ENCODE results near the gene MTFMT. TPM values are rescaled to one million over a fixed set of nuclear protein-coding genes. Genes with fewer than 3 reads are reported as not detected.

The MTFMT gene
- total and polyA plus RNA-seq, 4 donors, result 5.0 to 15.0 (median 11.3) TPM

- Histone ChIP-seq H3K9me3 (ENCODE audit: control insufficient read depth in 4 of 4, insufficient read depth in 3 of 4, low read length in 3 of 4) (no peaks in the 10 kb centered on the region), H3K36me3 (ENCODE audit: control insufficient read depth in 4 of 4, insufficient read depth in 4 of 4, low read length in 4 of 4) (peaks cover 0 to 18% (median 5%) of the 10 kb centered on the region in 4 donors), H3K27me3 (ENCODE audit: control insufficient read depth in 3 of 3, insufficient read depth in 3 of 3, low read length in 2 of 3) (no peaks in the 10 kb centered on the region), H3K27ac (ENCODE audit: low read depth in 1 of 2, low read length in 1 of 2) (peak overlapping the region; percentile 76 to 86), H3K9ac (ENCODE audit: insufficient read depth in 1 of 2, low read length in 2 of 2) (peak overlapping the region in 1 of 2 donors; percentile 61), H3K4me1 (ENCODE audit: control insufficient read depth in 5 of 5, insufficient read depth in 5 of 5, low read length in 5 of 5) (peaks cover 3 to 72% (median 27%) of the 10 kb centered on the region in 5 donors), H3K4me3 (no peak overlapping the region)
- ATAC-seq (ENCODE audit: insufficient read depth, low FRiP score) (peak; percentile 49), DNase-seq (peak; percentile 96 to 99 (median 99))
- 77 to 78% methylated on average over 1 of the region's 1 CpG for WGBS, 2 donors
- TF ChIP-seq CTCF (IDR thresholded peaks at IDR 0.05; ENCODE audit: control extremely low read depth, extremely low read depth), result no peak
Measured at GRCh38 chr15:65069179-65069578, 39.7 kb upstream of the MTFMT start.

- Histone ChIP-seq H3K4me1 (ENCODE audit: control insufficient read depth in 5 of 5, insufficient read depth in 5 of 5, low read length in 5 of 5) (peaks cover 3 to 78% (median 27%) of the 10 kb centered on the region in 5 donors), H3K36me3 (ENCODE audit: control insufficient read depth in 4 of 4, insufficient read depth in 4 of 4, low read length in 4 of 4) (peaks cover 0 to 25% (median 8%) of the 10 kb centered on the region in 4 donors), H3K9ac (ENCODE audit: insufficient read depth in 1 of 2, low read length in 2 of 2) (peak overlapping the region in 1 of 2 donors; percentile 61), H3K27ac (ENCODE audit: low read depth in 1 of 2, low read length in 1 of 2) (peak overlapping the region; percentile 27 to 67), H3K9me3 (ENCODE audit: control insufficient read depth in 4 of 4, insufficient read depth in 3 of 4, low read length in 3 of 4) (no peaks in the 10 kb centered on the region), H3K27me3 (ENCODE audit: control insufficient read depth in 3 of 3, insufficient read depth in 3 of 3, low read length in 2 of 3) (no peaks in the 10 kb centered on the region), H3K4me3 (no peak overlapping the region)
- WGBS, 2 donors, result 89 to 95% methylated on average over 3 of the region's 3 CpGs
- ATAC-seq (ENCODE audit: insufficient read depth, low FRiP score) (no peak), DNase-seq (peak in 1 of 3 donors; percentile 54)
- no peak for TF ChIP-seq CTCF (IDR thresholded peaks at IDR 0.05; ENCODE audit: control extremely low read depth, extremely low read depth)
Measured at GRCh38 chr15:65068403-65068788, 39.0 kb upstream of the MTFMT start.

GRCh38 chr15:65067645-65068402, 38.4 kb upstream of the MTFMT start, which contains the start of gene RASL12:
TSS of gene RASL12 (minus strand) at chr15:65067991. CDS start at chr15:65067835, 156 bp downstream.
- Histone ChIP-seq H3K4me1 (ENCODE audit: control insufficient read depth in 5 of 5, insufficient read depth in 5 of 5, low read length in 5 of 5) (peaks cover 3 to 79% (median 27%) of the 10 kb centered on the region in 5 donors), H3K27me3 (ENCODE audit: control insufficient read depth in 3 of 3, insufficient read depth in 3 of 3, low read length in 2 of 3) (no peaks in the 10 kb centered on the region), H3K4me3 (peak within 1 kb of the TSS; percentile 28), H3K9me3 (ENCODE audit: control insufficient read depth in 4 of 4, insufficient read depth in 3 of 4, low read length in 3 of 4) (no peaks in the 10 kb centered on the region), H3K36me3 (ENCODE audit: control insufficient read depth in 4 of 4, insufficient read depth in 4 of 4, low read length in 4 of 4) (peaks cover 0 to 30% (median 11%) of the 10 kb centered on the region in 4 donors), H3K9ac (ENCODE audit: insufficient read depth in 1 of 2, low read length in 2 of 2) (peak within 1 kb of the TSS; percentile 88 to 99), H3K27ac (ENCODE audit: low read depth in 1 of 2, low read length in 1 of 2) (peak within 1 kb of the TSS; percentile 81 to 85)
- ATAC-seq (ENCODE audit: insufficient read depth, low FRiP score), result no peak
- no peak for TF ChIP-seq CTCF (IDR thresholded peaks at IDR 0.05; ENCODE audit: control extremely low read depth, extremely low read depth)
- 5% methylated on average over 57 to 66 of the region's 66 CpGs for WGBS, 2 donors
- DNase-seq, result peak; percentile 83 to 88 (median 86)

All from lung (tissue), 12 donors.